ENCODE results near the gene GSE1.

GSE1 gene

DNA sequence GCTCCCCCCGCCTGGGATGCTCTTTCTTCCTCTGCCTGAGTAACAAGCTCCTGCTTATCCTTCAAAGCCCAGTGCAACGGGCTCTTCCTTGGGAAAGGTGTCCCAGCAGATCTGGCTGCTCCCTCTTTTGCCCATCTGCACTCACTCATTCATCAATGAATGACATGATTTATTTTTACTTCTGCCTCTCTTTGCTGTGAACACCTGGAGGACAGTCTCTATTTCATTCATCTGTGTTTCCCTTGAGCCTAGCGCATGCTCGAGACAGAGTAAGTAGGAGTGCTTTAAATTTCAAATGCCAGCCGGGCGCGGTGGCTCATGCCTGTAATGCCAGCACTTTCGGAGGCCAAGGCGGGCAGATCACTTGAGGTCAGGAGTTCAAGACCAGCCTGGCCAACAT is 97.6 kb downstream of the GSE1 start:
- DNase-seq, result peak; percentile 37

DNA sequence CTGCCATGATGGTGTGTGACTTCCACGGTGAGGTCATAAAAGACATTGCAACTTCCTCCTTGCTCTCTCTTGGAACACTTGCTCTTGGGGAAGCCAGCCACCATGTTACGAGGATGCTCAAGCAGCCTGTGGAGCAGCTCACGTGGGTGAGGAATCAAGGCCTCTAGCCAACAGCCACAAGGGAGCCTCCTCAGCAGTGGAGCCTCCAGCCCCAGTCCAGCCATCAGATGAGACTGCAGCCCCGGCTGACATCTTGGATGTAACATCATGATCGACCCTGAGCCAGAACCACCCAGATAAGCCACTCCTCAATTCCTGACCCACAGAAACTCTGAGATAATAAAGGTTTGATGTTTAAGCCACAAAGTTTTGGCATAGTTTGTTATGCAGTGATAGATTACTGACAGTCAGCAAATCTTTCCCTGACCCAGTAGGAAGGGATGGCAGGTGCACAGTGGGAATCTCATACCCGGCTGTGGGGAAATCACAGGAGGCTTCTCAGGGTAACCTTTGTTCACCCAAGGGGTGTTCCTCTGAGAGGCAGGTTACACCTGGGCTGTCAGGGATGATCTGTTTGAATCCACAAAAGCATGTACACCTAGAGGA is 99.0 kb downstream of the GSE1 start:
- no peak for DNase-seq

DNA sequence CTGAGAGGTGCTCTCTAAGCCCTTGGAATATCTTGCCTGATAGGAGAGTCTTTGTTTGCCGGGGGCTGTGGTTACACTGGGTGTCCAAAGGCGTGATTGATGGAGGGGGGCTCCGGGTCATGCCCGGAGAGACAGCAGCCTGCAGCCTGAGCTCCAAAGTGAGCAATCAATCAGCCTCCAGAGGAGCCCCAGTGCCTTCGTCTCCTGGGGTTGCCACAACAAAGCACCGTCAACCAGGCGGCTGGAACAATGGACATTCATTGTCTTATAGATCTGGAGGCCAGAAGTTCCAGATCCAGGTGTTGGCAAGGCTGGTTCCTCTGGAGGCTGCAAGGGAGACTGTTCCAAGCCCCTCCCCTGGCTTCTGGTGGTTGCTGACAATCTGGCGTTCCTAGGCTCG is 99.7 kb downstream of the GSE1 start:
- DNase-seq, result no peak

DNA sequence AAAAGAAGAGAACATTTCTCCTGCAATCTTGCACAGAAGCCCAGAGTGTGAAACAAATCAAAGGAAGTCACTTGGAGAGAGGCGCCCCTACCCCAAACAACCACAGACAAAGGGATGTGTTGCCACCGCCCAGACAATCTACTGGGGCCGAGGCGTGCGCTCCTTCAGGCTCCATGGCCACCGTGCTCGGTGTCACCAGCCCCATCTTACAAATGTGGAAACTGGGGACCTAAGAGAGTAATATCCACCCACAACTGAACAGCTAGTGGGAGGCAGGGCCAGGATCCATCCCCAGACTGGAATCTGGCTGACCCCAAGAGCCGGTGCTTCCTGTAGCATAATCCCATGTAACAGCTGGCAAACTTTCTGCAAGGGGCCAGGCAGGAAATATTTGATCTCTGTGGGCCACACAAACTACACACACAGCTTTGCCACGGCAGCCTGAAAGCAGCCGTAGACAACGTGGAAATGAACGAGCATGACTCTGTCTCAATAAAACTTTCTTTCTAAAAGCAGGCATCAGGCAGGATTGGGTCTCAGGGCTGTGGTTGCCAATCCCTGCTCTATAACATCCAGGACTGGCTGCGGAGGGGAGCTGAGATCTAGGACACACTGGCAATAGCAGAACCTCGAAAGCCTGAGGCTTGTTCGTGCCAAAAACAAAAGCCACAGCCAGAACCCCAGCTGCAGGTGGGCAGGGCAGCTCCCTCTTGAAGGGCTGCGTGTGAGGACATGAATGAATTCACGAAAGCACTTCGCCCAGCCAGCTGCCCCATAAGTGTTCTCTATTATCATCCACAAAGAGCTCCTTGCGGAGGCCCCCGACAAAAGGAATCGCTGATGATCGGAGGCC is 102.3 kb downstream of the GSE1 start:
- DNase-seq, result peak; percentile 95

DNA sequence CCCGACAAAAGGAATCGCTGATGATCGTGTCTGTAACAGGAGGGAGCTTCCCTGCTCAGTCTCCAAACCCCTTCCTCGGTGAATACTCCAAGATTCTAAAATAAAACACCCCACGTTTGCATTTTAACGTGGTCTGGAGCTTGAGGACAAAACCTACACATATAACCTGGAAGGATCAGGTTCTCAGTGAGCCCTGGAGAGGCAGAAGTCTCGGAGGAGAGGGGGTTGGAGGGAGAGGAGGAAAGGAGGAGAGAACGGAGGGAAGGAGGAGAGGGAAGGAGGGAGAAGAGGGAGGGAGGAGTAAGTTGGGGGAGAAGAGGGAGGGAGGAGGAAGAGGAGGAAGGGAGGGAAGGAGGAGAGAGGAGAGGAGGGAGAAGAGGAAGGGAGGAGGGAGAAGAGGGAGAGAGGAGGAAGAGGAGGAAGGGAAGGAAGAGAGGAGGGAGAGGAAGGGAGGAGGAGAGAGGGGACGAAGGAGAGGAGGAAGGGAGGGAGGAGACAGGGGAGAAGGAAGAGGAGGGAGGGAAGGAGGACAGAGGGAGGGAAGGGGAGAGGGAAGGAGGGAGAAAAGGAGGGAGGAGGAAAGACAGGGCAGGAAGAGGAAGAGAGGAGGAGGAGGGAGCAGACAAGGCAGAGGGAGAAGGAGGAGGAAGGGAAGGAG is 103.0 kb downstream of the GSE1 start:
- DNase-seq, result no peak

DNA sequence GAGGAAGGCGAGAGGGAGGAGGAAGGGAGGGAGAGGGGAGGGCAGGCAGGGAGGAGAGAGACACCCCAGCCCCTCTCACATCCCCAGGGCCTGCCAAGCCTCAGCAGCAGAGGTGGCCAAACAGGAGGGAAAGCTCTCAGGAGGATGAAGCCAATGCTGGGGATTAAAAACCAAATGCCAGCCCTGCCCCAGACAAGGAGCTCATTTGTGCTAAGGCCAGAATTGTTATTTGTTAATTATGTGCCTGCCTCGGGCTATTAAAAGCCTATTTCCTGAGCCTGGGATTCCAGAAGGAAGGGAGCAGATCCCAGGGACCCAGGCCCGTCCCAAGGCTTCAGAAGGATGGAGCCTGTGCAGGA is 103.5 kb downstream of the GSE1 start:
- peak; percentile 53 for DNase-seq

DNA sequence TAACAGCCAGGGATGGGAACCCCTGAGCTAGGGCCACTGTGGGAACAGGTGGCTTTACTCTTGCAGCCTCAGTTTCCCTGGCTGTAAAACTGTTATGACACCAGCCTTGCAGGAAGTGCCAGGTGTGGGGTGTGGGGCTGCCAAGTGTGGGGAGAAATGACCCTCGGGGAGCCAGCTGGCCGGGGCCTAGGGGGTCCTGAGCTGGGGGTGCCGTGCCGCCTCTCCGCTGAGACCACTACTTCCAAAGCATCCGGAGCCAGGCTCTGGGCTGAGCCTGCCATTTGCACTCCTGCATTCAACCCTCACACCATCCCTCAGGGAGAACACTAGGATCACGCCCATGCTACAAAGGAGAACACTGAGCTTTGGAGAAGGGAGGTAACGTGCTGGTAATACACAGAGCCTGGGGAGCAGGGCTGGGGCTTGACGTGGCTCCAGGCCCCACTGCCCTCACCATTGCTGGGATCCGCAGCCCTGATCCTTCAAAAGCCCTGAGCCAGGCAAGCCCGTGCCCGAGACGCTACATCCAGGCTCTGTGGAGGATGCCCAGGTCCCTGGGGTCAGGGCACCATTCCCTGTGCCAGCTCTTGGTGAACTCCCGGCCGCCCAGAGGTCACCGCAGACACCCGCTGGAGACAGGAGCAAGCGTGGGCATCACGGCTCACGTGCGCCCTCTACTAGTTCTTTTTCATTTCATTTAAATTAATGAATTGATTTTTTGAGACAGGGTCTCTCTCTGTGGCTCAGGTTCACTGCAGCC is 104.5 kb downstream of the GSE1 start:
- DNase-seq, result peak; percentile 77

DNA sequence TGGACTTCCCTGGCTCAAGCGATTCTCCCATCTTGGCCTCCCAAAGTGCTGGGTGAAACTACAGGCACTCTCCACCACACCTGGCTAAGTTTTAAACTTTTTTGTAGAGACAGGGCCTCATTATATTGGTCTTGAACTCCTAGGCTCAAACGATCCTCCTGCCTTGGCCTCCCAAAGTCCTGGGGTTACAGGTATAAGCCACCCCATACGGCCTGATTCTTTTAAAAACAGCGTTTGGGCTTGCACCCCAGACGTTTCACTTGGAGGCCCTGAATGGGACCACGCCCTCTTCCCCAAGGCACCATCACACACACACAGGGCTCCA is 105.0 kb downstream of the GSE1 start:
- no peak for DNase-seq

DNA sequence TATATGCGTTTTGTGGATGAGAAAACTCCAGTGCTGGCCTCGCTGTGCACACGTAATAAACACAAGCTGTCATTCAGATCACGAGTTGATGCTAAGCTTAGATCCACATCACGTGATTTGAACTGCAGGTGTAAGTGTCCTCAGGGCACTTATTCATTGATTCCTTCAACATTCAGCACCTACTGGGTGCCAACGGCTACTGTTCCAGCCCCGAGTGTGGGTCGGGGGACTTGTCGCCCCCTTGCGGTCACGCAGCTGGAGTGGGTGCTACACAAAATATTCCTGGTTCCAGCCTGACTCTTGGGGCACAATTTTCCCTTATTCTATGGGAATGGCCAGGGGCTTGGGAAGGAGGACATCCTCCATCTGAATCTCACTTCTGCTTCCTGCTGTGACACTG is 105.6 kb downstream of the GSE1 start:
- no peak for DNase-seq

DNA sequence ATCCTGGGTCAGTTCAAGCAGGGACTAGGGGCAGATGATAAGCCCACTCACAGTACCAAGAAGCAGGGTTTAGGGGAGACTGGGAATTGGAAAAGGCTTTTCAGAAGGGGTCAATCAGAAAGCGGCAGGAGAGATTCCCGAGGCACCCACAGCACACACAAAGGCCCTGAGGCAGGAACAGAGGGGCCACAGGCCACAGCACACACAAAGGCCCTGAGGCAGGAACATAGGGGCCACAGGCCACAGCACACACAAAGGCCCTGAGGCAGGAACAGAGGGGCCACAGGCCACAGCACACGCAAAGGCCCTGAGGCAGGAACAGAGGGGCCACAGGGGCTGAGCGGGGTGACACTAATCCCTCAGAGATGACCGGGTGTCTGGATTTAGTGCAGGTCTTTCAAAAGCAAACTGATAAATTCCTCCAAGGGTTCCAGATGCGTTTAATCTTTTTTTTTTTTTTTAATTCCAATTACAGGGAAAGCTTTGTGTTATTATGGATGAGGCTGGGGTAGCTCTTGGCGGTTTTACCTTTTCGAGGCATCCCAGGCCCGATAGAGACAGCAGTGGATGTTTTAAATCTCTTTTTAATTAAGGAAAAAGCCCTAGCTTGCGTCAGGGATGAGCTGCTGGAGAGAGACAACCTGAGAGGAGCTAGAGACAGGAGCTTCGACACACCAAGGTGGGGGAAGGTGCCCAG is 106.6 kb downstream of the GSE1 start:
- no peak for DNase-seq

DNA sequence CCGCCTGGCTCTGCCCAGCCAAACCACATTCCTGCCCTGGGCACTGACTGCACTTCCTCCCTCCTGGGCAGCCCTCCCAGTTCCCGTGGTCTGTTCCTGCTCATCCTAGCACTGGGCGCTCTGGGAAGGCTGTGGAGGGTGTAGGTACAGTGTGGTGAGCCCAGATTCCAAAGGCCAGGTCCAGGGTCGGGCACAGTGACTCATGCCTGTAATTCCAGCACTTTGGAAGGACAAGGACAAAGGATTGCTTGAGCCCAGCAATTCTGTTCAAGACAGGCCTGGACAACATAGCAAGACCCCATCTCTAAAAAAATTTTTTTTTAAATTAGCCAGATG is 107.1 kb downstream of the GSE1 start:
- DNase-seq, result no peak

DNA sequence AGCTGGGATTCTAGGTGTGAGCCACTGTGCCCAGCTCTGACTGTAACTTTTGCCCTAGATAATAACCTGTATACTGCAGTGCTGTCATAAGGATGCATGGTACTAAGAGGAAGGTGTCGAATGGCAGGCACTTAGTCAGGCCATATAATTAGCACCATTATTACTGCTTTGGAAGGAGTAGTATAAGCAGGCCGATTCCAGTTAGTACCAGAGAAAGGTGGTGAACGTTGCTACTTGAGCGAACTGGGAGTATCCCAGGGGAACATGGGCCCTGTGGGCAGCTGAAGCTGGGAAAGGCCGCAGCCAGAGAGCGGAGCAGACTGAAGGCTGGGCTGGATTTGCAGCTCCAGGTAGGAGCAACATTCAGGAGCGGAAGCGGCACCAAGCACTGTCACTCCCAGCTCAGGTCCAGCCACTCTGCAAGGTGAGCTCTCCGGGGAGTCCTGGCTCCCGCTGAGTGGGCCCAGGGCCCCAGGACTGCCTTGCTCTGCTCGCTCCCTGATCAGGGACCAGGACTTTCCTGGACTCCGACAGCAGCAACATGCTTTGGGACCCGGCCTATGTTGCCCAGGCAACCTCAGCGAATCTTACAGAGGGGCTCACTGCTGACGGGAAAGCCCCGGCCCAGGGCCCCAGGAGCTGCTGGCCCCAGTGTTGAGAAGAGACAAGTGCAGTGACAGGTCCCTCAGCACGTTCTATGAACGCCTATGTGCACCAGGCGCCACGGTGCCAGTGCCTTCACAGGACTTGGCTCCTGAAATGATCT is 109.2 kb downstream of the GSE1 start:
- DNase-seq, result no peak

DNA sequence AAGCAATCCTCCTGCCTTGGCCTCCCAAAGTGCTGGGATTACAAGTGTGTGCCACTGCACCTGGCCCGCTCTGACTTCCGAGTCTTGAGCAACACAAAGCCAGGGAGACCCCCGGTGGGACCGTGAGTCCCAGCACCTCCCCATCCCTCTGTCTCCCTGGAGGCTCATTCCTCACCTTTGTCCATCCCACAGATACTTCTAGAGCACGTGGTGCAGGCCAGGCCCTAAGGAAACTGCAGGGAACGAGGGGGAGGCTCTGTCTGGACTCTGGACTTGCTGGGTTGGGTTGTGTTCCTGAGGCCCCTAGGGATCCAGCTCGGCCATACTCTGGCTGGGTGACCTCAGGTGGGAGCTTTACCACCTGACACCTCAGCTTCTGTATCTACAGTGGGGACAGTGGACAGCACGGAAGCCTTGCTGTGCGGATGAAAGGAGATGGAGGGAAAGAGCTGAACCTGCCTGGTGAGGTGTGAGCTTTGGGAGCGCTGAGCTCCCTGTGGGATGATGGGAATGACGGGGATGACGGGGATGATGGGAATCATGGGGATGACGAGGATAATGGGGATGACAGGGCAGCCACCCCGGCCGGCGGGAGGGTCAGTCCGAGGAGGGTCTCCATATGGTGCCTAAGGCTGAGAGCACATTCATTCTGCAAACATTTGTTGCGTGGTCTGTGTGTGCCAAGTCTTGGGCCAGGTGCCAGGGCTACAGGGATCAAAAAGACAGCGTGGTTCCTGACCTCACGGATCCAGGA is 111.2 kb downstream of the GSE1 start:
- DNase-seq, result peak; percentile 6

DNA sequence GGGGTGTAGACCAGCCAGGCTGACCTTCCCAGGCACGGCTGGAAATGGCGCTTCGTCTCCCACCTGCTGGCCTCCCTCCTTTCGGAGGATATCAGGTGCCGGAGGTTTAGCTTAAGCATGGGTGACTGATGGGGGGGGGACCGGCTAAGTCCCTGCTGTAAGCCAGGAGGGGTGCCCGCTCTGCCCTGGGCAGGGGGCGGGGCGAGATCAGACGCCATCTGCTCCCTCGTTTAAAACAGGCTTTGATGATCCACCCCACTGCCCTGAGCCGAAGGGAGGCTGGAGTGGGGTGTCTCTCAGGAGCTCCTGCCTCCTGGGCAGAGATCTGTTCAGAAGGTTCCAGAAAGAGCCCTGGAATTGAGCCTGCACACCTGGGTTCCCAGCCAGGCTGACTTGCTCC is 111.8 kb downstream of the GSE1 start:
- DNase-seq, result peak; percentile 12
